ENCODE data around the gene DUSP1. TPM values are rescaled to one million over a fixed set of nuclear protein-coding genes. Genes with fewer than 3 reads are reported as not detected.
"Not testable (repeated sequence)": the region's sequence is repeated elsewhere in the genome, so short reads cannot be mapped to it uniquely, and the experiment has no call there.

The DUSP1 gene
- total and polyA plus RNA-seq, 2 donors (not counting 3 experiments of a cell fraction or from before 2014, with no cell fraction given), result 36.1 to 196 TPM

DNA sequence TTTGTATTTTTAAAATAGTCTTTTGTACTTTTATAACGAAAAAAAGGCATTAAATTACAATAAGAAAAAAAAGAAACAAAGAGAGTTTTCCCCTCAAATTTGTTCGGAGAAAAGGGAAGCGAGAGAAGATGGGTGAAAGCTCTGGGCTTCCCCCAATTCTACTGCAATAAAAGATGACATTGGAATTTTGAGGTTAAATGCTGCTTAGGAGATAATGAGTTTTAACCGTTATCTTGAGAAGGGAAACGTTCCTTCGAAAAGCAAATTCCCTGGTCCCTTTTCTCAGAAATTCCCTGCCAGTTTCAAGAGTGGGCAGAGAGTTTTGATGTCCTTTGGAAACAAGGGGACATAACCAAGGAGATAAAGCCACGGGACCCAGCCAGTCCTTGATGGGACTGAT lies 44.6 kb upstream of the DUSP1 start:
- no peak for DNase-seq (ENCODE audit: low read depth, low spot score)
- FAIRE-seq, result no peak
- TF ChIP-seq GATA2 (IDR thresholded peaks at IDR 0.05; ENCODE audit: insufficient read depth, insufficient read length, low read depth, low read length) (no peak), EZH2 (IDR thresholded peaks at IDR 0.05; ENCODE audit: borderline replicate concordance, low read depth, low read length, severe bottlenecking) (no peak), FOS (IDR thresholded peaks at IDR 0.05; ENCODE audit: borderline replicate concordance, insufficient read depth, low read length) (no peak), POLR2AphosphoS5 (IDR thresholded peaks at IDR 0.05; ENCODE audit: insufficient read depth, low read depth, low read length) (no peak), JUN (IDR thresholded peaks at IDR 0.05; ENCODE audit: borderline replicate concordance, insufficient read depth, insufficient read length, low read depth) (no peak), MYC (IDR thresholded peaks at IDR 0.05; ENCODE audit: low read depth, low read length) (no peak), POLR2A (IDR thresholded peaks at IDR 0.05; ENCODE audit: low read depth, low read length) (no peak)
- TF ChIP-seq, protein P1, sequence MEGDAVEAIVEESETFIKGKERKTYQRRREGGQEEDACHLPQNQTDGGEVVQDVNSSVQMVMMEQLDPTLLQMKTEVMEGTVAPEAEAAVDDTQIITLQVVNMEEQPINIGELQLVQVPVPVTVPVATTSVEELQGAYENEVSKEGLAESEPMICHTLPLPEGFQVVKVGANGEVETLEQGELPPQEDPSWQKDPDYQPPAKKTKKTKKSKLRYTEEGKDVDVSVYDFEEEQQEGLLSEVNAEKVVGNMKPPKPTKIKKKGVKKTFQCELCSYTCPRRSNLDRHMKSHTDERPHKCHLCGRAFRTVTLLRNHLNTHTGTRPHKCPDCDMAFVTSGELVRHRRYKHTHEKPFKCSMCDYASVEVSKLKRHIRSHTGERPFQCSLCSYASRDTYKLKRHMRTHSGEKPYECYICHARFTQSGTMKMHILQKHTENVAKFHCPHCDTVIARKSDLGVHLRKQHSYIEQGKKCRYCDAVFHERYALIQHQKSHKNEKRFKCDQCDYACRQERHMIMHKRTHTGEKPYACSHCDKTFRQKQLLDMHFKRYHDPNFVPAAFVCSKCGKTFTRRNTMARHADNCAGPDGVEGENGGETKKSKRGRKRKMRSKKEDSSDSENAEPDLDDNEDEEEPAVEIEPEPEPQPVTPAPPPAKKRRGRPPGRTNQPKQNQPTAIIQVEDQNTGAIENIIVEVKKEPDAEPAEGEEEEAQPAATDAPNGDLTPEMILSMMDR (IDR thresholded peaks at IDR 0.05; ENCODE audit: extremely low read depth in 1 of 2, insufficient read depth in 1 of 2, low read depth in 1 of 2, low read length in 2 of 2), result no peak
- TF ChIP-seq, protein P2, sequence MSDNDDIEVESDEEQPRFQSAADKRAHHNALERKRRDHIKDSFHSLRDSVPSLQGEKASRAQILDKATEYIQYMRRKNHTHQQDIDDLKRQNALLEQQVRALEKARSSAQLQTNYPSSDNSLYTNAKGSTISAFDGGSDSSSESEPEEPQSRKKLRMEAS (IDR thresholded peaks at IDR 0.05; ENCODE audit: insufficient read depth, insufficient read length), result no peak
- H3K79me2 ChIP-seq (ENCODE audit: control insufficient read depth, insufficient read depth, low read length), result no peaks in the 10 kb centered on the region
- CTCF ChIA-PET, result interaction anchor here (1.0 kb wide), 1 partner anchor 8 kb away, joined by 3 read pairs; no protein-coding TSS in a partner anchor
- no peak overlapping the region for H3K4me3 ChIP-seq (replicated peaks in 1 of 3; ENCODE audit: insufficient read depth in 1 of 3, low read depth in 1 of 3, low read length in 3 of 3)
- POLR2A ChIA-PET, result no interaction called here
- no peak overlapping the region for H3K27ac ChIP-seq (ENCODE audit: insufficient read depth, low read depth, low read length)
- intact Hi-C loops (cut with micrococcal nuclease), result no loop called here
- H3K9ac ChIP-seq (replicated peaks; ENCODE audit: extremely low read depth, insufficient read depth, low read length), result no peak overlapping the region
- no peaks in the 10 kb centered on the region for H3K9me1 ChIP-seq (replicated peaks; ENCODE audit: control insufficient read depth, extremely low read depth, insufficient read depth, low read length)
- no peaks in the 10 kb centered on the region for H3K9me3 ChIP-seq (replicated peaks; ENCODE audit: control insufficient read depth, insufficient read depth, low read length)
- H3K4me1 ChIP-seq (ENCODE audit: control insufficient read depth, extremely low read depth, insufficient read depth, low read length), result no peaks in the 10 kb centered on the region
- no peak overlapping the region for H3K4me2 ChIP-seq (ENCODE audit: insufficient read depth, low read length)
- dilution Hi-C loops (cut with MboI; ENCODE audit: extremely low pct_ligation_motif_present, low sequenced_read_pairs), result no loop called here
- no TSS peak for BruUV-seq (replicated peaks)
- H4K20me1 ChIP-seq (replicated peaks; ENCODE audit: control insufficient read depth, extremely low read depth, insufficient read depth, low read length), result no peaks in the 10 kb centered on the region
- H3K36me3 ChIP-seq (ENCODE audit: control insufficient read depth in 2 of 2, extremely low read depth in 1 of 2, insufficient read depth in 2 of 2, low read length in 2 of 2), result no peaks in the 10 kb centered on the region
- no peaks in the 10 kb centered on the region for H3K27me3 ChIP-seq (ENCODE audit: control insufficient read depth in 2 of 2, insufficient read depth in 2 of 2, low read length in 2 of 2)
- no peak overlapping the region for H2AFZ ChIP-seq (ENCODE audit: low read depth, low read length)

GRCh38 chr5:172810996-172811395 lies 40.0 kb upstream of the DUSP1 start:
- DNase-seq (ENCODE audit: low read depth, low spot score); H3K9me3 ChIP-seq (replicated peaks; ENCODE audit: control insufficient read depth, insufficient read depth, low read length); H3K27ac ChIP-seq (ENCODE audit: insufficient read depth, low read depth, low read length); H4K20me1 ChIP-seq (replicated peaks; ENCODE audit: control insufficient read depth, extremely low read depth, insufficient read depth, low read length); H3K27me3 ChIP-seq (ENCODE audit: control insufficient read depth in 2 of 2, insufficient read depth in 2 of 2, low read length in 2 of 2); dilution Hi-C loops (cut with MboI; ENCODE audit: extremely low pct_ligation_motif_present, low sequenced_read_pairs); H3K36me3 ChIP-seq (ENCODE audit: control insufficient read depth in 2 of 2, extremely low read depth in 1 of 2, insufficient read depth in 2 of 2, low read length in 2 of 2); H3K9ac ChIP-seq (replicated peaks; ENCODE audit: extremely low read depth, insufficient read depth, low read length); H3K4me3 ChIP-seq (replicated peaks in 1 of 3; ENCODE audit: insufficient read depth in 1 of 3, low read depth in 1 of 3, low read length in 3 of 3); intact Hi-C loops (cut with micrococcal nuclease); BruUV-seq (replicated peaks); H3K79me2 ChIP-seq (ENCODE audit: control insufficient read depth, insufficient read depth, low read length); H3K9me1 ChIP-seq (replicated peaks; ENCODE audit: control insufficient read depth, extremely low read depth, insufficient read depth, low read length); POLR2A ChIA-PET; H3K4me1 ChIP-seq (ENCODE audit: control insufficient read depth, extremely low read depth, insufficient read depth, low read length); CTCF ChIA-PET; FAIRE-seq; H3K4me2 ChIP-seq (ENCODE audit: insufficient read depth, low read length); H2AFZ ChIP-seq (ENCODE audit: low read depth, low read length): not testable (repeated sequence)
